MCF 10A (cell line): ENCODE results near the gene COQ8B. TPM values are rescaled to one million over a fixed set of nuclear protein-coding genes. Genes with fewer than 3 reads are reported as not detected.

Experiments used
- BruUV-seq: library from RNA; stranded (reverse); fragments of 400-500 nt; replicated peaks from 2 replicates; lab custom pipeline; 2021; lab: Mats Ljungman, UMichigan
- CTCF ChIA-PET: fragments of 300-600 bp; sonication (Branson Sonifier 250); formaldehyde crosslinking; extraction: SDS; loops from one replicate; lab custom pipeline; 2021; ENCODE audit warnings: antibody characterized with exemption, inconsistent platforms; lab: Yijun Ruan, JAX
- POLR2A ChIA-PET: fragments of 300-600, 350-650 bp; sonication (Branson Sonifier 250); formaldehyde crosslinking; extraction: SDS; loops from one replicate; lab custom pipeline; 2020; ENCODE audit warnings: antibody characterized with exemption, inconsistent platforms; lab: Yijun Ruan, JAX
- DNase-seq: peaks from one replicate; pipeline ENCODE4 v3.0.0-alpha.2; 2018; ENCODE audit not compliant: unreplicated experiment
- H3K27ac Mint-ChIP-seq: one replicate; pipeline ENCODE4 v1.8.0; 2022; ENCODE audit warnings: mild to moderate bottlenecking, low read depth, mixed read lengths; ENCODE audit not compliant: unreplicated experiment
- H3K27me3 Mint-ChIP-seq: one replicate; pipeline ENCODE4 v1.8.0; 2022; ENCODE audit warnings: mixed read lengths; ENCODE audit not compliant: insufficient read depth, unreplicated experiment
- H3K36me3 Mint-ChIP-seq: one replicate; pipeline ENCODE4 v1.8.0; 2022; ENCODE audit warnings: mild to moderate bottlenecking, moderate library complexity, mixed read lengths; ENCODE audit not compliant: insufficient read depth, unreplicated experiment
- H3K4me1 Mint-ChIP-seq: one replicate; pipeline ENCODE4 v1.8.0; 2022; ENCODE audit warnings: mixed read lengths; ENCODE audit not compliant: insufficient read depth, unreplicated experiment
- H3K4me3 Mint-ChIP-seq: one replicate; pipeline ENCODE4 v1.8.0; 2022; ENCODE audit warnings: mild to moderate bottlenecking, moderate library complexity, mixed read lengths; ENCODE audit not compliant: unreplicated experiment
- H3K9me3 Mint-ChIP-seq: one replicate; pipeline ENCODE4 v1.8.0; 2022; ENCODE audit warnings: mixed read lengths; ENCODE audit not compliant: unreplicated experiment
- intact Hi-C: fragments of 100-400 bp; cut with micrococcal nuclease; formaldehyde crosslinking; loops from 2 replicates; pipeline ENCODE4 v1.14.1; 2022
- total RNA-seq: library from RNA; stranded (reverse); gene quantifications from 2 replicates; pipeline ENCODE4 v1.2.3, GENCODE V29; 2022
- TF ChIP-seq, protein P1 (sequence below): fragments of 200-600 bp; IDR thresholded peaks from one replicate; pipeline ENCODE4 v1.8.0; 2022; ENCODE audit warnings: antibody characterized with exemption, mild to moderate bottlenecking; ENCODE audit not compliant: unreplicated experiment

COQ8B gene
- total RNA-seq, 1 experiment from 2014 or later, result 46.7 TPM

DNA sequence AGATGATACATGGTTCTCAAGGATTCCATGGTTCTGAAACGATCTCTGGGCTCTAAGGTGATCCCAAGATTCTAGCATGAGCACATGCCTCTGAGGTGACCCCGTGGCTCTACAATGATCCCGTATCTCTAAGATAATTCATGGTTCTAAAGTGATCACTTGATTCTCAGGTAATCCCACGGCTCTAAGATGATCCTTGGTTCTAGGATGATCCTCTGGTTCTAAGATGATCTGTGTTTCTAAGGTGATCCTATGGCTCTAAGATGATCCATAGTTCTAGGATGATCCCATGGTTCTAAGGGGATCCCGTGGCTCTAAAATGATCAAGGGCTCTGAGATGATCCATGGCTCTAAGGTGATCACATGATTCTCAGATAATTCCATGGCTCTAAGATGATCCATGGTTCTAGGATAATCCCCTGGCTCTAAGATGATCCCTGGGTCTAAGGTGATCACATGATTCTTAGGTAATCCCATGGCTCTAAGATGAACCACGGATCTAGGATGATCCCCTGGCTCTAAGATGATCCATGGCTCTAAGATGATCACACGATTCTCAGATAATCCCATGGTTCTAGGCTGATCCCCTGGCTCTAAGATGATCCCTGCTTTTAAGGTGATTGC, 47.6 kb downstream of the COQ8B start:
- peaks cover 23% of the 10 kb centered on the region for H3K36me3 Mint-ChIP-seq
- TF ChIP-seq, protein P1, sequence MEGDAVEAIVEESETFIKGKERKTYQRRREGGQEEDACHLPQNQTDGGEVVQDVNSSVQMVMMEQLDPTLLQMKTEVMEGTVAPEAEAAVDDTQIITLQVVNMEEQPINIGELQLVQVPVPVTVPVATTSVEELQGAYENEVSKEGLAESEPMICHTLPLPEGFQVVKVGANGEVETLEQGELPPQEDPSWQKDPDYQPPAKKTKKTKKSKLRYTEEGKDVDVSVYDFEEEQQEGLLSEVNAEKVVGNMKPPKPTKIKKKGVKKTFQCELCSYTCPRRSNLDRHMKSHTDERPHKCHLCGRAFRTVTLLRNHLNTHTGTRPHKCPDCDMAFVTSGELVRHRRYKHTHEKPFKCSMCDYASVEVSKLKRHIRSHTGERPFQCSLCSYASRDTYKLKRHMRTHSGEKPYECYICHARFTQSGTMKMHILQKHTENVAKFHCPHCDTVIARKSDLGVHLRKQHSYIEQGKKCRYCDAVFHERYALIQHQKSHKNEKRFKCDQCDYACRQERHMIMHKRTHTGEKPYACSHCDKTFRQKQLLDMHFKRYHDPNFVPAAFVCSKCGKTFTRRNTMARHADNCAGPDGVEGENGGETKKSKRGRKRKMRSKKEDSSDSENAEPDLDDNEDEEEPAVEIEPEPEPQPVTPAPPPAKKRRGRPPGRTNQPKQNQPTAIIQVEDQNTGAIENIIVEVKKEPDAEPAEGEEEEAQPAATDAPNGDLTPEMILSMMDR, result no peak
- CTCF ChIA-PET, result no interaction called here
- no peak for DNase-seq
- H3K9me3 Mint-ChIP-seq, result no peaks in the 10 kb centered on the region
- no TSS peak for BruUV-seq
- H3K27me3 Mint-ChIP-seq, result no peaks in the 10 kb centered on the region
- H3K27ac Mint-ChIP-seq, result no peak overlapping the region
- H3K4me1 Mint-ChIP-seq, result peaks cover 7% of the 10 kb centered on the region
- POLR2A ChIA-PET, result interaction anchor here (0.7 kb wide), 1 partner anchor 71 kb away, joined by 3 read pairs; no protein-coding TSS in a partner anchor
- no peak overlapping the region for H3K4me3 Mint-ChIP-seq
- intact Hi-C loops, result loop anchor here (5.0 to 10.0 kb wide), 2 partner anchors 306 to 593 kb away; partner anchors contain the start of gene HNRNPUL1

DNA sequence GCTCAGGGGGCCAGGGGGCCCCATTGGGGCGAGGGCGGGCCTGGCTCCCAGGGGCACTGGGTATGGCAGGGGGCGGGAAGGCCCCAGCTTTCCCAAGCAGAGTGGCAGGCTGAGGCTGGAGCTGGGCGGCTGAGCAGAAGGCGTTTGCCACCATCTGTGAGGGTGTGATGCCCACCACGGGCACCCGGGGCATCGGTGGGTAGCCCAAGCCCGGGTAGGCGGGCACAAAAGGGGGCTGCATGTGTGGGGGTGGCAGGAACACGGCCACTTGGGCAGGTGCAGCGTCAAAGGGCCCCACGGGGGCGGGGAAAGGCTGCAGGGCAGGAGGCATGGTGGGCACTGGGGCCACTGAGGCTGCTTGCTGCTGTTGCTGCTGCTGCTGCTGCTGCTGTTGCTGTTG, 49.1 kb downstream of the COQ8B start:
- intact Hi-C loops, result loop anchor here (5.0 to 10.0 kb wide), 2 partner anchors 307 to 595 kb away; partner anchors contain the start of gene HNRNPUL1
- no peaks in the 10 kb centered on the region for H3K9me3 Mint-ChIP-seq
- H3K27ac Mint-ChIP-seq, result no peak overlapping the region
- no peaks in the 10 kb centered on the region for H3K27me3 Mint-ChIP-seq
- POLR2A ChIA-PET, result interaction anchor here (1.4 kb wide), 1 partner anchor 49 kb away, joined by 5 read pairs; the partner anchor contains the start of genes COQ8B and ITPKC
- BruUV-seq, result no TSS peak
- CTCF ChIA-PET, result interaction anchor here (0.6 kb wide), 1 partner anchor 33 kb away, joined by 3 read pairs; no protein-coding TSS in a partner anchor
- H3K36me3 Mint-ChIP-seq, result peaks cover 23% of the 10 kb centered on the region
- TF ChIP-seq, protein P1, result no peak
- DNase-seq, result no peak
- H3K4me1 Mint-ChIP-seq, result peaks cover 14% of the 10 kb centered on the region
- no peak overlapping the region for H3K4me3 Mint-ChIP-seq

DNA sequence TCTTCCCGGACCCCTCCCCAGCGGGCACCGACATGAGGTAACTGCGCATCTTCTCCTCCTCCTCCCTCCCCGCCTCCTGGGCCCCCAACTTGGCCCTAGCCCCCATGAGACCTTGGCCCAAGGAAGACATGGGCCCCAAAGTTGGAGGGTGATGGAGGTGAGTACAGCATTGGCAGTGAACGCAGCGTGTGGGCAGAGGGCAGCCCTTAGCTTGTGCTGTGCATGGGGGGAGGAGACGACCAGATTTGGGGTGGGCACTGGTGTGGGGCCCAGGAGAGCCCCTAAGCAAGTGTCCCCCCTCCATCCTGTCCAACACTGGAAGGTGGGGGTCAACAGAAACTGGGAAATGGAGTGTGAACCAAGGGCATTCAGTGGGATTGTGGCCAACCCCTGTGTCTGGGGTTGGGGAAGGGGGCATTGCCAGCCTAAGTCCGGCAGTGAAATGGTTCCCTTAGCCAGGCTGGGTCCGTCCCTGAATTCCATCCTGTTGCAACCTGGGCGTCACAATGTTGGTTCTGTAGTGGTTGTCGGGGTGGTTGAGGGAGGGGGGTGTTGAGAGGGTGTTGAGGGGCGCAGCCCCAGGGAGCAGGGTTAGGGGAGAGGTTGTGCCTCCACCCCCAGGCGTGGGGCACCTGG, 49.8 kb downstream of the COQ8B start:
- intact Hi-C loops, result loop anchor here (1.0 to 10.0 kb wide), 3 partner anchors 48 to 595 kb away; partner anchors contain the start of gene HNRNPUL1
- POLR2A ChIA-PET, result no interaction called here
- DNase-seq, result no peak
- CTCF ChIA-PET, result interaction anchor here (0.7 kb wide), 2 partner anchors 38 to 554 kb away, joined by 3 to 4 read pairs; no protein-coding TSS in a partner anchor
- no TSS peak for BruUV-seq
- no peaks in the 10 kb centered on the region for H3K27me3 Mint-ChIP-seq
- no peak overlapping the region for H3K27ac Mint-ChIP-seq
- no peaks in the 10 kb centered on the region for H3K9me3 Mint-ChIP-seq
- peaks cover 23% of the 10 kb centered on the region for H3K36me3 Mint-ChIP-seq
- H3K4me1 Mint-ChIP-seq, result peaks cover 14% of the 10 kb centered on the region
- no peak overlapping the region for H3K4me3 Mint-ChIP-seq
- TF ChIP-seq, protein P1, result no peak
